HUES6 (cell line): Measurements from ENCODE around the gene KRTAP5-8.
"Not testable (repeated sequence)": the region's sequence is repeated elsewhere in the genome, so short reads cannot be mapped to it uniquely, and the experiment has no call there.

Source experiments
- H3K27ac ChIP-seq: 2 replicates; pipeline ENCODE4 v1.7.0; 2013; ENCODE audit warnings: low read depth, mild to moderate bottlenecking, low read length, inconsistent platforms
- H3K27me3 ChIP-seq: 2 replicates; pipeline ENCODE4 v1.6.1; 2013; ENCODE audit warnings: low read length; ENCODE audit not compliant: control insufficient read depth, insufficient read depth
- H3K36me3 ChIP-seq: 2 replicates; pipeline ENCODE4 v1.6.1; 2013; ENCODE audit warnings: low read length; ENCODE audit not compliant: control insufficient read depth, insufficient read depth
- H3K4me1 ChIP-seq: 2 replicates; pipeline ENCODE4 v1.6.1; 2013; ENCODE audit warnings: low read length; ENCODE audit not compliant: control insufficient read depth, insufficient read depth
- H3K4me3 ChIP-seq: 2 replicates; pipeline ENCODE4 v1.5.1; 2013; ENCODE audit warnings: low read depth, low read length
- H3K9ac ChIP-seq: one replicate; pipeline ENCODE4 v1.6.1; 2013; ENCODE audit warnings: mild to moderate bottlenecking, low read length
- H3K9me3 ChIP-seq: 2 replicates; pipeline ENCODE4 v1.6.1; 2013; ENCODE audit warnings: low read depth, low read length; ENCODE audit not compliant: control insufficient read depth, insufficient read depth

The KRTAP5-8 gene

GRCh38 chr11:71507102-71507501 is 30.7 kb upstream of the KRTAP5-8 start:
- Histone ChIP-seq H3K36me3 (peaks cover 2% of the 10 kb centered on the region; the same call in 1 of the 2 replicates), H3K4me3 (no peak overlapping the region; the same call in 1 of the 2 replicates), H3K27me3 (no peaks in the 10 kb centered on the region), H3K27ac (no peak overlapping the region), H3K9me3 (peaks cover 49% of the 10 kb centered on the region), H3K4me1 (peaks cover 29% of the 10 kb centered on the region; the same call in 1 of the 2 replicates), H3K9ac (no peak overlapping the region)

- Histone ChIP-seq H3K9me3 (no peaks in the 10 kb centered on the region), H3K27me3 (no peaks in the 10 kb centered on the region), H3K27ac (no peak overlapping the region), H3K4me3 (no peak overlapping the region), H3K9ac (no peak overlapping the region), H3K4me1 (no peaks in the 10 kb centered on the region), H3K36me3 (no peaks in the 10 kb centered on the region)
Measured at GRCh38 chr11:71518506-71519471, 19.0 kb upstream of the KRTAP5-8 start.

- H3K9me3 ChIP-seq = no peaks in the 10 kb centered on the region
- no peak overlapping the region for H3K27ac ChIP-seq
- no peaks in the 10 kb centered on the region for H3K27me3 ChIP-seq
- no peak overlapping the region for H3K4me3 ChIP-seq
- no peaks in the 10 kb centered on the region for H3K36me3 ChIP-seq
- H3K9ac ChIP-seq = no peak overlapping the region
- H3K4me1 ChIP-seq = no peaks in the 10 kb centered on the region
Measured at GRCh38 chr11:71519546-71519945, 18.3 kb upstream of the KRTAP5-8 start.

GRCh38 chr11:71525188-71525937 is 12.5 kb upstream of the KRTAP5-8 start:
- Histone ChIP-seq H3K27me3 (peaks cover 4% of the 10 kb centered on the region; the same call in 1 of the 2 replicates), H3K4me3 (no peak overlapping the region), H3K36me3 (no peaks in the 10 kb centered on the region), H3K9ac (no peak overlapping the region), H3K27ac (no peak overlapping the region), H3K4me1 (no peaks in the 10 kb centered on the region; the same call in 1 of the 2 replicates), H3K9me3 (no peaks in the 10 kb centered on the region; the same call in 1 of the 2 replicates)

- Histone ChIP-seq H3K36me3 (no peaks in the 10 kb centered on the region), H3K27ac (no peak overlapping the region)
Measured at GRCh38 chr11:71525938-71526495, 11.8 kb upstream of the KRTAP5-8 start.

GRCh38 chr11:71526796-71527575 is 10.8 kb upstream of the KRTAP5-8 start, which contains the start of gene KRTAP5-7:
KRTAP5-7 (plus strand) TSS chr11:71527267; CDS start chr11:71527301, 34 bp downstream.
- not testable (repeated sequence) for H3K27me3 ChIP-seq, H3K4me1 ChIP-seq, H3K9me3 ChIP-seq, H3K27ac ChIP-seq, H3K4me3 ChIP-seq, H3K36me3 ChIP-seq, H3K9ac ChIP-seq

More at GRCh38 chr11:71525938-71526495, 11.8 kb upstream of the KRTAP5-8 start:
- no peak overlapping the region for H3K4me3 ChIP-seq
- peaks cover 4% of the 10 kb centered on the region; the same call in 1 of the 2 replicates for H3K27me3 ChIP-seq
- no peaks in the 10 kb centered on the region; the same call in 1 of the 2 replicates for H3K4me1 ChIP-seq
- no peak overlapping the region for H3K9ac ChIP-seq
- H3K9me3 ChIP-seq = no peaks in the 10 kb centered on the region; the same call in 1 of the 2 replicates

GRCh38 chr11:71527576-71528210 is 10.1 kb upstream of the KRTAP5-8 start:
- H3K4me3 ChIP-seq = no peak overlapping the region
- H3K4me1 ChIP-seq = no peaks in the 10 kb centered on the region; the same call in 1 of the 2 replicates
- no peaks in the 10 kb centered on the region; the same call in 1 of the 2 replicates for H3K9me3 ChIP-seq
- H3K36me3 ChIP-seq = no peaks in the 10 kb centered on the region
- no peak overlapping the region for H3K27ac ChIP-seq
- no peak overlapping the region for H3K9ac ChIP-seq
- H3K27me3 ChIP-seq = peaks cover 4% of the 10 kb centered on the region; the same call in 1 of the 2 replicates

- Histone ChIP-seq H3K4me3 (no peak overlapping the region), H3K36me3 (no peaks in the 10 kb centered on the region), H3K9ac (no peak overlapping the region), H3K27ac (no peak overlapping the region), H3K9me3 (no peaks in the 10 kb centered on the region), H3K4me1 (no peaks in the 10 kb centered on the region; the same call in 1 of the 2 replicates), H3K27me3 (peaks cover 4% of the 10 kb centered on the region; the same call in 1 of the 2 replicates)
Measured at GRCh38 chr11:71530602-71531001, 7.2 kb upstream of the KRTAP5-8 start.

GRCh38 chr11:71532036-71532610 is 5.7 kb upstream of the KRTAP5-8 start:
- H3K4me3 ChIP-seq = no peak overlapping the region
- H3K9ac ChIP-seq = no peak overlapping the region
- peaks cover 4% of the 10 kb centered on the region; the same call in 1 of the 2 replicates for H3K27me3 ChIP-seq
- no peaks in the 10 kb centered on the region for H3K36me3 ChIP-seq
- no peak overlapping the region for H3K27ac ChIP-seq
- H3K4me1 ChIP-seq = no peaks in the 10 kb centered on the region; the same call in 1 of the 2 replicates
- H3K9me3 ChIP-seq = no peaks in the 10 kb centered on the region
